T-helper 2 cell treated with Interferon-gamma antibody and Interleukin-4, amounts not matched to agents 5 μg/mL and 100 μg/mL, for 36 hours (primary cell): ENCODE results near the gene RPP25L.

Experiments
- DNase-seq: peaks from one replicate; pipeline ENCODE4 v3.0.0; 2021; ENCODE audit warnings: low spot score
- H3K27ac Mint-ChIP-seq: one replicate; pipeline ENCODE4 v1.8.0; 2021; ENCODE audit warnings: mild to moderate bottlenecking, mixed read lengths
- H3K27me3 Mint-ChIP-seq: one replicate; pipeline ENCODE4 v1.8.0; 2021; ENCODE audit warnings: low read depth, mixed read lengths
- H3K36me3 Mint-ChIP-seq: one replicate; pipeline ENCODE4 v1.8.0; 2021; ENCODE audit warnings: low read depth, mixed read lengths
- H3K4me1 Mint-ChIP-seq: one replicate; pipeline ENCODE4 v1.8.0; 2021; ENCODE audit warnings: low read depth, mixed read lengths
- H3K4me3 Mint-ChIP-seq: one replicate; pipeline ENCODE4 v1.8.0; 2022; ENCODE audit warnings: mild to moderate bottlenecking, moderate library complexity, mixed read lengths
- H3K9me3 Mint-ChIP-seq: one replicate; pipeline ENCODE4 v1.8.0; 2021; ENCODE audit warnings: mixed read lengths

The RPP25L gene

GRCh38 chr9:34611811-34612787, at the start of gene RPP25L:
TSS of gene RPP25L (minus strand) at chr9:34612097. CDS start at chr9:34611296, 801 bp downstream.
- H3K4me1 Mint-ChIP-seq, result peaks cover 18% of the 10 kb centered on the region
- peak within 1 kb of the TSS; percentile 93 for H3K27ac Mint-ChIP-seq
- H3K4me3 Mint-ChIP-seq, result peak within 1 kb of the TSS; percentile 92
- no peaks in the 10 kb centered on the region for H3K27me3 Mint-ChIP-seq
- peak; percentile 86 for DNase-seq
- H3K36me3 Mint-ChIP-seq, result peaks cover 17% of the 10 kb centered on the region
- no peaks in the 10 kb centered on the region for H3K9me3 Mint-ChIP-seq

- no peak overlapping the region for H3K4me3 Mint-ChIP-seq
These were observed 47.8 kb upstream of the RPP25L start for GRCh38 chr9:34659592-34660253.

GRCh38 chr9:34658461-34658860, 46.6 kb upstream of the RPP25L start:
- H3K27me3 Mint-ChIP-seq, result no peaks in the 10 kb centered on the region

More at GRCh38 chr9:34659592-34660253, 47.8 kb upstream of the RPP25L start:
- Mint-ChIP-seq H3K4me1 (peaks cover 32% of the 10 kb centered on the region), H3K36me3 (peaks cover 25% of the 10 kb centered on the region), H3K27ac (no peak overlapping the region), H3K9me3 (no peaks in the 10 kb centered on the region), H3K27me3 (no peaks in the 10 kb centered on the region)
- DNase-seq, result no peak

GRCh38 chr9:34656992-34657391, 45.1 kb upstream of the RPP25L start:
- H3K27me3 Mint-ChIP-seq, result no peaks in the 10 kb centered on the region
- peaks cover 15% of the 10 kb centered on the region for H3K4me1 Mint-ChIP-seq
- peaks cover 14% of the 10 kb centered on the region for H3K36me3 Mint-ChIP-seq
- H3K4me3 Mint-ChIP-seq, result no peak overlapping the region
- H3K27ac Mint-ChIP-seq, result no peak overlapping the region
- H3K9me3 Mint-ChIP-seq, result no peaks in the 10 kb centered on the region
- no peak for DNase-seq

More at GRCh38 chr9:34658461-34658860, 46.6 kb upstream of the RPP25L start:
- Mint-ChIP-seq H3K4me1 (peaks cover 19% of the 10 kb centered on the region), H3K36me3 (peaks cover 25% of the 10 kb centered on the region), H3K9me3 (no peaks in the 10 kb centered on the region), H3K4me3 (no peak overlapping the region), H3K27ac (no peak overlapping the region)
- DNase-seq, result no peak

- H3K27ac Mint-ChIP-seq, result peak overlapping the region; percentile 2
- H3K9me3 Mint-ChIP-seq, result no peaks in the 10 kb centered on the region
- no peak for DNase-seq
- peaks cover 7% of the 10 kb centered on the region for H3K36me3 Mint-ChIP-seq
- H3K4me3 Mint-ChIP-seq, result no peak overlapping the region
- H3K4me1 Mint-ChIP-seq, result peaks cover 11% of the 10 kb centered on the region
- H3K27me3 Mint-ChIP-seq, result no peaks in the 10 kb centered on the region
These were observed 43.5 kb upstream of the RPP25L start for GRCh38 chr9:34655394-34655793.

- H3K27ac Mint-ChIP-seq, result no peak overlapping the region
- DNase-seq, result no peak
- no peak overlapping the region for H3K4me3 Mint-ChIP-seq
- H3K27me3 Mint-ChIP-seq, result no peaks in the 10 kb centered on the region
- H3K4me1 Mint-ChIP-seq, result peaks cover 11% of the 10 kb centered on the region
- no peaks in the 10 kb centered on the region for H3K9me3 Mint-ChIP-seq
- peaks cover 15% of the 10 kb centered on the region for H3K36me3 Mint-ChIP-seq
These were observed 42.6 kb upstream of the RPP25L start for GRCh38 chr9:34654323-34655051.

GRCh38 chr9:34653151-34654072, 41.5 kb upstream of the RPP25L start:
- Mint-ChIP-seq H3K36me3 (peaks cover 24% of the 10 kb centered on the region), H3K4me3 (no peak overlapping the region), H3K27me3 (no peaks in the 10 kb centered on the region), H3K27ac (no peak overlapping the region), H3K9me3 (no peaks in the 10 kb centered on the region), H3K4me1 (peaks cover 18% of the 10 kb centered on the region)
- no peak for DNase-seq

- Mint-ChIP-seq H3K4me1 (peaks cover 26% of the 10 kb centered on the region), H3K27ac (peak overlapping the region; percentile 62), H3K4me3 (no peak overlapping the region), H3K36me3 (peaks cover 32% of the 10 kb centered on the region), H3K9me3 (no peaks in the 10 kb centered on the region), H3K27me3 (no peaks in the 10 kb centered on the region)
- DNase-seq, result no peak
These were observed 40.7 kb upstream of the RPP25L start for GRCh38 chr9:34652602-34653000.

GRCh38 chr9:34651876-34652601, 40.1 kb upstream of the RPP25L start, which contains the start of gene IL11RA:
TSS of gene IL11RA (plus strand) at chr9:34652185. CDS start at chr9:34655218, 3,033 bp downstream.
- DNase-seq, result peak; percentile 56
- peak within 1 kb of the TSS; percentile 3 for H3K4me3 Mint-ChIP-seq

GRCh38 chr9:34651321-34651720, 39.4 kb upstream of the RPP25L start:
- Mint-ChIP-seq H3K27me3 (no peaks in the 10 kb centered on the region), H3K9me3 (no peaks in the 10 kb centered on the region), H3K4me1 (peaks cover 31% of the 10 kb centered on the region), H3K36me3 (peaks cover 39% of the 10 kb centered on the region), H3K4me3 (no peak overlapping the region), H3K27ac (no peak overlapping the region)
- DNase-seq, result no peak

More at GRCh38 chr9:34651876-34652601, 40.1 kb upstream of the RPP25L start, which contains the start of gene IL11RA:
- H3K36me3 Mint-ChIP-seq, result peaks cover 37% of the 10 kb centered on the region
- H3K9me3 Mint-ChIP-seq, result no peaks in the 10 kb centered on the region
- H3K4me1 Mint-ChIP-seq, result peaks cover 29% of the 10 kb centered on the region
- H3K27me3 Mint-ChIP-seq, result no peaks in the 10 kb centered on the region
- H3K27ac Mint-ChIP-seq, result peak within 1 kb of the TSS; percentile 62

- no peak overlapping the region for H3K4me3 Mint-ChIP-seq
- DNase-seq, result no peak
- H3K4me1 Mint-ChIP-seq, result peaks cover 34% of the 10 kb centered on the region
- H3K36me3 Mint-ChIP-seq, result peaks cover 38% of the 10 kb centered on the region
- no peak overlapping the region for H3K27ac Mint-ChIP-seq
- no peaks in the 10 kb centered on the region for H3K9me3 Mint-ChIP-seq
- no peaks in the 10 kb centered on the region for H3K27me3 Mint-ChIP-seq
These were observed 38.9 kb upstream of the RPP25L start for GRCh38 chr9:34650816-34651215.

GRCh38 chr9:34648673-34649072, 36.8 kb upstream of the RPP25L start:
- peaks cover 38% of the 10 kb centered on the region for H3K36me3 Mint-ChIP-seq
- H3K27ac Mint-ChIP-seq, result no peak overlapping the region
- H3K4me1 Mint-ChIP-seq, result peaks cover 34% of the 10 kb centered on the region
- DNase-seq, result no peak
- H3K27me3 Mint-ChIP-seq, result no peaks in the 10 kb centered on the region
- no peaks in the 10 kb centered on the region for H3K9me3 Mint-ChIP-seq
- peak overlapping the region; percentile 94 for H3K4me3 Mint-ChIP-seq
